K562 (cell line): Measurements from ENCODE around the gene C1QTNF6. TPM values are rescaled to one million over a fixed set of nuclear protein-coding genes. Genes with fewer than 3 reads are reported as not detected.

Experiments
- ATAC-seq: fragments of 200-7000 bp; cut with Tn5 transposase; 3 replicates; pipeline ENCODE4 v1.9.1; 2020; ENCODE audit warnings: moderate library complexity
- BruUV-seq: library from RNA; stranded (reverse); fragments of 400-500 nt; replicated peaks from 2 replicates; lab custom pipeline; 2021; lab: Mats Ljungman, UMichigan
- CTCF ChIA-PET: fragments of 300-600 bp; formaldehyde crosslinking; extraction: SDS; loops from one replicate; lab custom pipeline; 2021; ENCODE audit warnings: low intra/inter-chr PET ratio; lab: Yijun Ruan, JAX
- POLR2A ChIA-PET: fragments of 300-600, 350-650 bp; sonication (Branson Sonifier 250); formaldehyde crosslinking; extraction: SDS; loops from one replicate; lab custom pipeline; 2021; ENCODE audit warnings: antibody characterized with exemption, inconsistent platforms; lab: Yijun Ruan, JAX
- DNase-seq, 4 experiments: peaks; one replicate each; pipeline versions ENCODE4 v3.0.0 to v3.0.0-alpha.2; 2011 to 2018; ENCODE audit warnings: low spot score in 3 of 4, mixed read lengths in 3 of 4; ENCODE audit errors: extremely low read depth in 1 of 4
- FAIRE-seq: peaks from 2 replicates; lab custom pipeline; 2011; peaks lifted over from hg19 to GRCh38; lab: Jason Lieb, UNC
- H2AFZ ChIP-seq: 2 replicates; pipeline ENCODE4 v1.6.0; 2011; ENCODE audit warnings: low read depth, low read length, control low read depth, inconsistent platforms
- H3K27ac ChIP-seq: fragments of 200-600 bp; 3 replicates; pipeline ENCODE4 v1.8.0; 2011; ENCODE audit warnings: low read depth, mild to moderate bottlenecking, control low read depth, inconsistent platforms, low read length, moderate library complexity, mixed read lengths; ENCODE audit errors: extremely low read depth
- H3K27me3 ChIP-seq, 2 experiments: fragments of 300-600 bp in 1 of 2; 2 replicates in 1 of 2; 3 replicates in 1 of 2; pipeline versions ENCODE4 v1.6.0 to v1.8.0; 2011; ENCODE audit warnings: inconsistent platforms in 2 of 2, low read length in 2 of 2, mild to moderate bottlenecking in 1 of 2, mixed read lengths in 1 of 2, moderate library complexity in 1 of 2; ENCODE audit not compliant: control insufficient read depth in 2 of 2, insufficient read depth in 2 of 2
- H3K36me3 ChIP-seq: fragments of 300-600 bp; 3 replicates; pipeline ENCODE4 v1.8.0; 2011; ENCODE audit warnings: mild to moderate bottlenecking, low read length, inconsistent platforms; ENCODE audit not compliant: control insufficient read depth, insufficient read depth
- H3K4me1 ChIP-seq, 2 experiments: fragments of 200-600 bp in 1 of 2; replicated peaks in 1 of 2; 2 replicates in 1 of 2; 3 replicates in 1 of 2; pipeline versions ENCODE4 v1.5.1 to v1.8.0; 2011; ENCODE audit warnings: inconsistent platforms in 2 of 2, low read length in 2 of 2, mild to moderate bottlenecking in 1 of 2, mixed read lengths in 1 of 2, moderate library complexity in 1 of 2; ENCODE audit not compliant: control insufficient read depth in 2 of 2, insufficient read depth in 2 of 2
- H3K4me2 ChIP-seq: 2 replicates; pipeline ENCODE4 v1.6.1; 2011; ENCODE audit warnings: low read length, control low read depth, inconsistent platforms, mixed read lengths; ENCODE audit not compliant: insufficient read depth
- H3K4me3 ChIP-seq: fragments of 200-600 bp; sonication (generic), shearing (Covaris generic); 2 replicates; pipeline ENCODE4 v1.5.1; 2016; ENCODE audit warnings: control low read depth, inconsistent platforms
- H3K79me2 ChIP-seq: fragments of 200-600 bp; 3 replicates; pipeline ENCODE4 v1.8.0; 2011; ENCODE audit warnings: low read length, inconsistent platforms; ENCODE audit not compliant: control insufficient read depth, insufficient read depth
- H3K9ac ChIP-seq, 2 experiments: 2 replicates each; pipeline versions ENCODE4 v1.6.0 to v1.6.1; 2011; ENCODE audit warnings: low read depth in 2 of 2, low read length in 2 of 2, control low read depth in 1 of 2, inconsistent platforms in 1 of 2, mild to moderate bottlenecking in 1 of 2, mixed read lengths in 1 of 2; ENCODE audit not compliant: insufficient read depth in 1 of 2
- H3K9me1 ChIP-seq: one replicate; pipeline ENCODE4 v1.6.0; 2011; ENCODE audit warnings: inconsistent platforms, mild to moderate bottlenecking, low read length, moderate library complexity; ENCODE audit not compliant: control insufficient read depth, insufficient read depth
- H3K9me3 ChIP-seq: replicated peaks from 2 replicates; pipeline ENCODE4 v1.5.1; 2011; ENCODE audit warnings: low read depth, low read length, inconsistent platforms; ENCODE audit not compliant: control insufficient read depth, insufficient read depth
- H4K20me1 ChIP-seq: replicated peaks from 2 replicates; pipeline ENCODE4 v1.6.1; 2011; ENCODE audit warnings: low read length, inconsistent platforms, mixed read lengths; ENCODE audit not compliant: control insufficient read depth, insufficient read depth
- BCOR ChIP-seq: fragments of 450-650 bp; IDR thresholded peaks from 2 replicates; pipeline ENCODE4 v1.6.1; 2016
- HMGXB4 ChIP-seq: sonication (generic); formaldehyde crosslinking; IDR thresholded peaks from 2 replicates; pipeline ENCODE4 v1.8.1; 2023; ENCODE audit warnings: mild to moderate bottlenecking, missing genetic modification reagents
- KDM1A ChIP-seq, 2 experiments: fragments of 450-650 bp; IDR thresholded peaks; 2 replicates each; pipeline ENCODE4 v1.6.1; 2016; ENCODE audit warnings: mild to moderate bottlenecking in 2 of 2
- RBM25 ChIP-seq: fragments of 200-400 bp; formaldehyde crosslinking; IDR thresholded peaks from 2 replicates; pipeline ENCODE4 v1.6.1; 2018; ENCODE audit warnings: low read length, low read depth, moderate library complexity; ENCODE audit not compliant: severe bottlenecking
- SAFB2 ChIP-seq: fragments of 200-400 bp; formaldehyde crosslinking; IDR thresholded peaks from 2 replicates; pipeline ENCODE4 v1.6.1; 2018; ENCODE audit warnings: borderline replicate concordance, low read length, low read depth, moderate library complexity; ENCODE audit not compliant: severe bottlenecking
- STAT5A ChIP-seq: IDR thresholded peaks from 2 replicates; pipeline ENCODE4 v1.6.1; 2012; ENCODE audit warnings: low read length, inconsistent platforms, borderline replicate concordance
- WGBS: fragments of 100-300 bp; shearing (Covaris generic); methylation state at CpG from one replicate; pipeline ENCODE4 v1.1.6; 2016; ENCODE audit warnings: low coverage, mixed read lengths; ENCODE audit not compliant: insufficient coverage; ENCODE audit errors: missing lambda C conversion rate; 5-methylcytosine and 5-hydroxymethylcytosine counted together
- in situ Hi-C: fragments of 300-500 bp; cut with MboI; formaldehyde crosslinking; loops from 4 replicates; pipeline ENCODE4 v1.15.0; 2018; ENCODE audit warnings: inconsistent platforms, mixed read lengths
- intact Hi-C: fragments of 100-400 bp; cut with micrococcal nuclease; formaldehyde crosslinking; loops from 2 replicates; pipeline ENCODE4 v1.14.2; 2022
- polyA plus RNA-seq, 8 experiments: library from polyadenylated mRNA; depleted of rRNA in 4 of 8; stranded (reverse) in 5 of 8; unstranded in 3 of 8; fragments of >200 nt; fragmentation: Nextera tagmentation in 2 of 8; fragmentation: Illumina TruSeq in 1 of 8; extraction: Ambion mirVana in 2 of 8; extraction: Trizol in 1 of 8; gene quantifications; 2 replicates each; pipeline versions ENCODE4 v1.2.1 to v1.2.3, GENCODE V29; 2011 to 2014; ENCODE audit warnings: inconsistent platforms in 1 of 8, missing spikeins in 1 of 8
- total RNA-seq, 7 experiments: library from RNA; depleted of rRNA in 6 of 7; stranded (reverse); fragments of >200 nt in 6 of 7; fragmentation: Illumina TruSeq in 2 of 7; extraction: Trizol in 2 of 7; gene quantifications; 2 replicates each; pipeline versions ENCODE4 v1.2.1 to v1.2.3, GENCODE V29; 2011 to 2021; ENCODE audit warnings: low replicate concordance in 1 of 7

Gene C1QTNF6
- total and polyA plus RNA-seq, 9 of the 15 experiments (the other 6 are each of a cell fraction or from before 2014, with no cell fraction given), result 0.18 to 0.92 (median 0.55) TPM

GRCh38 chr22:37221424-37222333 lies 33.6 kb upstream of the C1QTNF6 start:
- 81% methylated on average over 6 of the region's 10 CpGs for WGBS
- TF ChIP-seq BCOR (peak; percentile 56; the same call in 1 of the 2 replicates), SAFB2 (no peak), HMGXB4 (CRISPR knock-in tag) (no peak), STAT5A (no peak), KDM1A (IDR thresholded peaks at IDR 0.05) (0 out of 4 replicates have a peak, but pooled peaks of 1 of the 2 experiments have one; percentile 28), RBM25 (peak; percentile 19)
- no peaks in the 10 kb centered on the region; a peak in 1 of 5 replicates for H3K4me1 ChIP-seq
- H3K36me3 ChIP-seq, result peaks cover 25% of the 10 kb centered on the region; the same call in 2 of the 3 replicates
- no peak overlapping the region for H3K9ac ChIP-seq
- CTCF ChIA-PET, result no interaction called here
- H4K20me1 ChIP-seq, result no peaks in the 10 kb centered on the region
- H3K27me3 ChIP-seq, result no peaks in the 10 kb centered on the region; a peak in 1 of 5 replicates
- DNase-seq (no peak), FAIRE-seq (no peak), ATAC-seq (no peak)
- no peak overlapping the region for H3K4me2 ChIP-seq
- H3K27ac ChIP-seq, result no peak overlapping the region
- no peak overlapping the region for H3K4me3 ChIP-seq
- in situ Hi-C loops, result no loop called here
- no peaks in the 10 kb centered on the region for H3K9me3 ChIP-seq
- H2AFZ ChIP-seq, result no peak overlapping the region
- intact Hi-C loops, result no loop called here
- H3K9me1 ChIP-seq, result no peaks in the 10 kb centered on the region
- no peaks in the 10 kb centered on the region for H3K79me2 ChIP-seq
- POLR2A ChIA-PET, result interaction anchor here (0.9 kb wide), 1 partner anchor 22 kb away, joined by 4 read pairs; the partner anchor contains the start of gene RAC2
- no TSS peak for BruUV-seq
